A204.1 (cell line): Measurements from ENCODE around the gene ASPDH.
A peak's percentile ranks its signal among the peaks of the same experiment; 100 is the strongest.
"Not testable (repeated sequence)": the region's sequence is repeated elsewhere in the genome, so short reads cannot be mapped to it uniquely, and the experiment has no call there.

Experiments
- FAIRE-seq: peaks from 2 replicates; lab custom pipeline; 2012; peaks lifted over from hg19 to GRCh38; lab: Jason Lieb, UNC

ASPDH gene

DNA sequence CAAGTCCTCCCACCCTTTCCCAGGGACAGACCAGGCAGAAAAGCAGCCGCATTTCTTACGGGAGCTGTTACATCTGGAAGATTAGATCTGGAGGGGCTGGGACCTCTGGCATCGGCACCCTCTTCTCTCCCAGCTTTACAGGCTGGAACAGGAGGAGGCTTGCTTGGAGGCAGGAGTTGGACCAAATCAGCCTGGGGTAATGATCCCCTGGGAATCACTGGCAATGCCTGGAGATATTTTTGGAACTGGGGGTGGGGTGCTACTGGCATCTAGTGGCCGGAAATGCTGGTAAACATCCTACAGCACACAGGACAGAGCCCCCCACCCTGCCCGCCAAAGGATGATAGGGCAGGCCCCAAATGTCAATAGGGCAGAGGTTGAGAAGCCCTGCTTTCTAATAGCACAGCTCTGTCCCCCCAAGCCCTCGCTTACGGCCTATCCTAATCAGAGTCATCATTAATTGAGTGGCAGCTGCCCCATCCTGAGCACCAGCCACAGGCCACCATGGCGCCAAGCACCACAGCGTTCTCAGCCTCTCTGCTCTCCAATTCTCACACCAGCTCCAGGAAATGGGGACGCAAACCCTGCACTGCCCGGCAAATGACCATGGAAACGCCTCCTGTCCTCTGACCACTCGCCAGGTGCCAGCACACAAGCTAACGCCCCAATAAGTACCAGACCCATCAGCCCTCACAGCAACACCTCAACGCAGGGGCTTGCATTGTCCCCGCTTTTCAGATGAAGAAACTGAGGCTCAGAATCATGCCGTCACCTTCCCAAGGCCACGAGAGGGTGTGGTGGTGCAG is 33.9 kb upstream of the ASPDH start:
- FAIRE-seq = no peak

DNA sequence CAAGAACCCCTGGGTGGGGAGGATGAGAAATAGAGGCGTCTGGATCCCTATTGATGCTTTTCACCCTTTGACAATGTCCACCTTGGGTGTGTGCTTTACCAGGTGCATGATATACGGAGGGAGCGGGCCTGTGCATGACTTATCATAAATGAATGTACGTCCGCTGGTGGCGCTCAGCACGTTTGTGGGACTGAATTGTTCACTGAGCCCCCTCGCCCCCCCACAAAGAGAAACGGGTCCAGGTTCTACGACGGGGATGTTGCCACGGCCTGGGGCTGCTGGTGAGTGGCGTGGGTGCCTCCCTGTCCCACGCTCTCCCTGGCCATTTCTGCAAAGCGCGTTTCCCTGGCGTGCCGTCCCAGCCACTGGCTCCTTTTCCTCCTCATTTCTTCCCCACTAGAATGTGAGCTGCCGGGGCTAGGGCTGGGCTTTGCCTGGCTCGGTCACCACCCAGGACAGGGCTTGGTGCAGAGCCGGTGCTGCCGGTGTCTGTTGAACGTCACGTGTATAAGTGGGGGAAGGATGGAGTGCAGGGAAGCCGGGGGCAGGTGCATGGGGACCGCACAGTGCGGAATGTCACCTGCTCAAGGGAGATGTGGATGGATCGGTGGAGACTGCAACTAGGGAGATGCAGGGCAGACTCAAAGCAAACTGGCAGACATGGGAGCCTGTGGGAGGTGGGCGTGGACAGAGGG is 33.0 kb upstream of the ASPDH start:
- FAIRE-seq = no peak

DNA sequence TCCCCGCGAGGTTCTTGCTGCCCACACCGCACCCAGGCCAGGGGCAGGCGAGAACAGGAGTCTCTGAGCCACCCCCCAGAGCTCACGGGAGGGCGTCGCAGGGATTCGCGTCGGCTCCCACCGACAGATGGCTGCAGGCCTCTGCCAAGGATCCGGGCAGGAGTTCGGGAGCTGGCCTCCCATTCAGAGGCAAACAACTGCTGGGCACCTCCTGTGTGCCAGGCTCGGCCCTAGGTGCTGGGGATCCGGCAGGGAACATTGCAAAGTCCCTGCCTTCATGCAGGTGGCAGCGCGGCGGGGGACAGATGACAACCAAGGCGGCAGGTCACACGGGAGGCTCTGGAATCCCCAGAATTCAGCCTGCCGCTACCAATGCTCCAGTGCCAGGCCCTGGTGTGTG is 29.2 kb upstream of the ASPDH start:
- FAIRE-seq = no peak

DNA sequence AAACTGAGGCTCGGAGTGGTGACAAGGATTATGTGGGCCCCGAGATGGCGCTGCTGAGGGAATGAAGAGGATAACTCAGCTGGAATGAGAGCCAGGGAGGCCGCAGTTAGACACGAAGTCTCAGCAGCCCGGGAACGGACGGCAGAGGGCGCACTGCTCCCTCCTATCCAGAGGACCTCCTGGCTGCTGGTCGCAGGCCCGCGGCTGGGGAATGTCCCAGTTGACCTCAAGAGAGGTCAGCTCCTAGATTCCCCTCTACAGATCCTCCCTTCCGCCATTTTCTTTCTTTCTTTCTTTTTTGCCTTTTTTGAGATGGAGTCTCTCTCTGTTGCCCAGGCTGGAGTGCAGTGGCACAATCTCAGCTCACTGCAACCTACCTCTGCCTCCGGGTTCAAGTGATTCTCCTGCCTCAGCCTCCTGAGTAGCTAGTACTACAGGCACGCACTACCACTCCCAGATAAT is 24.1 kb upstream of the ASPDH start:
- peak; percentile 66 for FAIRE-seq

DNA sequence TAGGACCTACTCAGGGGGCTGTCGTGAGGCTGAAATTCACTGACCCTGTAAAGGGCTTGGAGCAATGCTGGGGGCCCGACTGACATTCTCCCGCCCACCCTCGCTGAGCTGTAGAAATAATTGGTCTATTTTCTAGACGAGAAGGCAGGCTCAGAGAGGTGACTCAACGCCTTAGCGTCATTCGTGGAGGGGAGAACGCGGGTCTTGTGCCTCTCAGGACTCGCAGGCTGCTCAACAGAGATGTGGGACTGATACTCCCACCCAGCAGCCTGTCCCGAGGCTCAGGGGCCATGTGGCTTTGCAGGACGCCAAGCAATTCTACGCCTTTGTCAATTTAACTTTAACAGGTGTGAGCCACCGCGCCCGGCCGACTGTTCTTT is 23.6 kb upstream of the ASPDH start:
- FAIRE-seq = no peak

DNA sequence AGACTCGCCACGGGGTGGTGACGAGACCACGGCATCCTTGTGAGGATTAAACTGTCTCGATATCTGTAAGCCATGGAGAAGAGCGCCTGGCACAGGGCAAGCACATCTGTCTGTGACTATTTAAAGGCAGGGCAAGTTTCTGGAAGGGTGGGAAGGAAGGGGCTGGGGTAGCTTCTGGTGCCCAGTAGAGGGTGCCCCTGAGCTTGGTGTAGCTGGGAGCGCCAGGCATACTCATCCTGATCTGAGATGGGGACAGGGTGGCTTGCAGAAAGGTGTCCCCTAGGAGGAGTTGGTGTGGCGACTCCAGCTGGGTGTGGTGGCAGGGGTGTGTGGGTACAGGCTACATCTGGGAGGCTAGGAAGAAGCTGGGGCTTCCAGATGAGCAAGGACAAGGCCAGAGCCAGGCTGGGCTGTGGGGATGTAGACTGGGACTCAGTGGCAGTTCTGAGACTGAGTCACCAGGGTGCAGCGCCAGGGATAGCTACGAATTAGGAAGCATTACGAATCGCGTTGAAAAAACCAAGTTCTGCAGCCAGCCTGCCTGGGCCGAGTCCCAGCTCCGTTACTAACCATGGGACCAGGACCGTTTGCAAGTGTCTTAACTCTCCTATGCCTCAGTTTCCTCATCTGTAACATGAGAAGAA is 23.1 kb upstream of the ASPDH start:
- FAIRE-seq = no peak

DNA sequence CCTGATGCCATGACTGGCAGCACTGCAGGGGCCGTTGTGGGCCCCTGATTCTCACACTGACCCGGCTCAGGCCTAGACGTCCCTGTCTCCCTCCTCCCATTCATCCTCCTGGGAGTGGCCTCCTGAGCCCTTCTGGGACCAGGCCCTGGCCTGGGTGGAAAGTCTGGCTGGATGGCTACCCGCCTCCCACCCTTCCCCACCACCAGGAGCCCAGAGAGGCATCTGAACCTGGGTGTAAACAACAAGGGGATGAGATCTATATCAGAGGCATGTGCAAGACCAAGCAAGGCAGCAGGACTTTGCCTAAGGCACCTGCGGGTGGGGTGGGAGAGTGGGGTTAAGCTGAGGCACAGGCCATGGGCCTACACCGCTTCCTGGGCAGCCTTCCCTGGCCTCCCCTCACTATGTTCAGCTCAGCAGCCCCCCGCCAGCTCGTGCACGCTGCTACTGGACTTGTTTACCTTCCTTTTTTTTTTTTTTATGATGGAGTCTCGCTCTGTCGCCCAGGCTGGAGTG is 22.0 kb upstream of the ASPDH start:
- no peak for FAIRE-seq

DNA sequence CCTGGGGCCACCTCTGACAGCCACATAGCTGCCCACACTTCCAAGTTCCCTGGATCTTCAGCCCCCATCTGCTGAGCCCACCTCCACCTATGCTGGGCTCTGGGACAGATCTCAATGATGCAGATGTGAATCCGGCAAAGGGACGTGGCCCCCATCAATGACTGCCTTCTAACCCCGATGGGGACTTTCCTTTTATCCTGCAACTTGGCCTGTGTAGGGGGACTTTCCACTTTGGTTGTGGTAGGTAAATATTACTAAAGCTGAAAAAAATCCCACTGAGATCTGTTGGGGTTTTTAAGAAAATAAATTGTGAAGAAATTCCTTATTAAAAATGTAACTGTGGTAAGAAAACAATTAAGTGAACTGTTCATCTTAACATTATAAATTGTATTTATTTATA is 20.8 kb upstream of the ASPDH start:
- FAIRE-seq = no peak

DNA sequence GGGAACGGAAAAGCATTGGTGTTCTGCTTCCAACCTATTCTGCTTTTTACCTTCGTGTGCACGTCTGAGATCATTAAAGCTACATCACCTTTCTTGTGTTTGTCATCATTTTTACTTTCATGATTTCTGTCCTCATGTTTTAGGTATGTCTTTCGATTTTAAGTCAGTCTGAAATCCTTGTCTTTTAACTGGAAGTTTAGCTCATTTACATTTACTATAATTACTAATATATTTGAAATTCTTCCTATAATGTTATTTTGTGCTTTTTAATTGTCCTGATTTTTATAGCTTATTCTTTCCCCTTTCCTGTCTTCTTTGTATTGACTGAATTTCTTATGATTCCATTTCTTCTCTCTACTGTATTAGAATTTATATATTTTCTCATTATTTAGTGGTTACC is 19.2 kb upstream of the ASPDH start:
- FAIRE-seq = no peak

DNA sequence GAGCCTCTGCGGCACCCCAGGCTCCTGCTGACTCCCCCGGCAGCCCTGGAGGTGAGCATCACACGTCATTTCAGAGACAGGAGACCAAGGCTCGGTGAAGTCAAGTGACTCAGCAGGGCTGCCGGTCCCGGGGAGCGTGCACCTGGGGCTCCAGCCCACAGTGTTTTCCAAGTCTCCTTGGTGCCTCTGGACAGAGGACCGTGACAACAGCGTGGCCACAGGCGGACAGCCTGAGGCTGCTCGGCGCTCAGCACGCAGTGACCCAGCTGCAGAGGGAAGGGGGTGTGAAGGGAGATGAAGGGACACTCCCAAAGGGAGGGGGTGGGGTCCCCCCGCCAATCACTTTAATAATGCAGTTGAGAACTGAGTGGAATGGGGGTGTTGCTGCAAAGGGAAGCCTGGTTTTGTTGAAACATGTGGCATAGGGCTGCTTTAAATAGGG is 17.5 kb upstream of the ASPDH start:
- FAIRE-seq = no peak

DNA sequence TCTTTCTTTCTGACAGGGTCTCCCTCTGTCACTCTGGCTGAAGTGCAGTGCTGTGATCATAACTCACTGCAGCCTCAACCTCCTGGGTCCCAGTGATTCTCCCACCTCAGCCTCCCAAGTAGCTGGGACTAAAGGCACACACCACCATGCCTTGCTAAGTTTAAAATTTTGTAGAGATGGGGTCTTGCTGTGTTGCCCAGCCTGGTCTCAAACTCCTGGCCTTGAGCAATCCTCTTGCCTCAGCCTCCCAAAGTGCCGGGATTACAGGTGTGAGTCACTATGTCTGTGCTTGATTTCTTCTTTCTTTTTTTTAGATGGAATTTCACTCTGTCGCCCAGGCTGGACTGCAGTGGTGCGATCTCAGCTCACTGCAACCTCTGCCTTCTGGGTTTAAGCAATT is 14.3 kb upstream of the ASPDH start:
- not testable (repeated sequence) for FAIRE-seq

DNA sequence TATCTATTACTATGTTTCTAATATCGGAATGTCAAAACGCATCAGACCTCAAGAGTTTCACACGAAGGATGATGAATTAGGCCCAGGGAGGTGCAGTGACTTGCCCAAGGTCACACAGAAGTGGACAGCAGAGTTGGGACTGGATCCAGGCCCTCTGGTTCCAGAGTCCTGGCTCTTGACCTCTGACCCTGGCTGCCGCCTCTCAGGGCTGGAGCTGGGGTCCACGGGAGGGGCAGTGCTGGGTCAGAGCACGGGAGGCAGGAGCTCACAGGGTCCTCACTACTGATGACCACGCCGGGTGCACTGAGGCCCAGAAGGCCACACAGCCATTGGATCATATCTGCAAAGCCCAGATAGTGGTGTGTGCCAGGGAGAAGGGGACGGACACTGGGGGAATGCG is 9.2 kb upstream of the ASPDH start:
- FAIRE-seq = no peak

DNA sequence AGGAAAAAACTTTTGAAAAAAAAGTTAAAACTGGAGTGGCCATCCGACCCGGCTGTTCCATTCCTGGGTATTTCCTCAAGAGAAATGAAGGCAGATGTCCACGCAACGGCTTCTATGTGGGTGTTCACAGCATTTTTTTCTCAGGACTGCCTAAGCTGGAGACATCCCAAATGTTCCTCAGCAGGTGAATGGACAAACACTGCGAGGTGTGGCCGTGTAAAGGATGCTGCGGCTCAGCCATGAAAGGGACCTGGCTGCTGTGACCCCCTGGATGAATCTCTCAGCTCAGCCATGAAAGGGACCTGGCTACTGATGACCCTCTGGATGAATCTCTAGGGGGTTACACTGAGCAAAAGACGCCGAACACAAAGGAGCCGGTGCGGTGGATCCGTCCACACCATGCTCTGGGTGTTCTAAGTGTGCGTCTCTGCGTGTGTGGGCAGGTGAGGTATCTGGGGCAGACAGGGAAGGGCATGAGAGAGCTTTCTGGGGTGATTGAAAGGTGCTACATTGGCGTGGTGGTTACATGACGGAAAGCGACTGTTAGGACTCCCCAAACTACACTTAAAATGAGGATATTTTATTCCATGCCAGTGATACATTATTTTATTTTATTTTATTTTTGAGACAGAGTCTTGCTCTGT is 7.2 kb upstream of the ASPDH start:
- no peak for FAIRE-seq

DNA sequence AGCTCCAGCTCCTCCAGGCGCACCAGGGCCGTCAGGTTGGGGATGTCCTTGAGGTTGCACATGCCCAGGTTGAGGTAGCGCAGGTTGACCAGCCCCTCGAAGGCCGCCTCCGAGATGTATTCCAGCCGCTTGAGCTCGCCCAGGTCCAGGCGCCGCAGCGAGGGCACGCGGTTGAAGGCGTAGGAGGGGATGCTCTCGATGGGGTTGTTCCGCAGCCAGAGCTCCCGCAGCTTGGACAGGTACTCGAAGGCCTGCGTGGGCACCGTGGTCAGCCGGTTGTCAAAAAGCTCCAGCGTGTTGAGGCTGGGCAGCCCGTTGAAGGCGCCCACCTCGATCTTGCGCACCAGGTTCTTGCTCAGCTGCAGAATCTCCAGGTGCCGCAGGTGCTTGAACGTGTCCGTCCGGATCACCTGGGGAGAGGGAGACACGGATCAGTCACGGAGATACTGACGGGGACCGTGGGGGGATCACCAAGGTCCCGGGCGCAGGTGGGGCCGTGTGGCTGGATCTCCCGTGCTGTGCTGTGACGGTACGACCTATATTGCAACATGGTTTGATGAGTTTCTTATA is 5.4 kb upstream of the ASPDH start:
- FAIRE-seq = no peak

DNA sequence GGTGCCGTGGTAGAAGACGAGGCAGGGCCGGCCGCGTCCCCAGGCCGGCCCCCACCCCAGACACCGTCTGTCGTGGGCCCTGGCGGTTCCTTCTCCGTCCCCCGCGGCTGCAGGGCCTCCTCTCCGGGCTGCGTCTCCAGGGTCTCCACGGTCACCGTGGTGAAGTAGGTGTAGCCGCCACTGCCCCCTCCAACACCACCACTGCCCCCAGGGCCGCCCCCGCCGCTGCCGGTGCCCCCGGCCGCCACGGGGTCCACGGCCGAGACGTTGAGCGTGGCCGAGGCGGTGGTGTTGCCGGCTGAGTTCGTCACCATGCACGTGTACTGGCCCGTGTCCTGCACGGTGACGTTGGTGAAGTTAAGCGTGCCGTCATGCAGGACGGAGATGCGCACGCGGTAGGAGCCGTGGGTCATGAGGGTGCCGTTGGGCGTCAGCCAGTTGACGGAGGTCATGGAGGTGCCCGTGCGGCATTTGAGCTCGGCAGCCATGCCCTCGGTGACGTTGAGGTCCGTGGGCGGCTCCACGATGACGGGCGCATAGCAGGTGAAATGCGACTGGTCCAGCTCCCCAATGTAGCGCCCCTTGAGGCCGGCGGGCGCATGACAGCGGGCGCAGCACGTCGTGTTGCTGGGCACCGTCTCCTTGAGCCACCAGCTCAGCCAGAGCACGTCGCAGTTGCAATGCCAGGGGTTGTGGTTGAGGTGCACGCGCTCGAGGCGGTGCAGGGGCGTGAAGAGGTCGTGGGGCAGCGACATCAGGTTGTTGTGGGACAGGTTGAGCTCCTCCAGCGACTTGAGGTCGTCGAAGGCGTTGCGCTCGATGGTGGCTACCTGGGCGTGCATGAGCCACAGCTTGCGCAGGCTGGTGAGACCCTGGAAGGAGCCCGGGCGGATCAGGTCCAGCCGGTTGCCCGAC is 4.6 kb upstream of the ASPDH start:
- no peak for FAIRE-seq

DNA sequence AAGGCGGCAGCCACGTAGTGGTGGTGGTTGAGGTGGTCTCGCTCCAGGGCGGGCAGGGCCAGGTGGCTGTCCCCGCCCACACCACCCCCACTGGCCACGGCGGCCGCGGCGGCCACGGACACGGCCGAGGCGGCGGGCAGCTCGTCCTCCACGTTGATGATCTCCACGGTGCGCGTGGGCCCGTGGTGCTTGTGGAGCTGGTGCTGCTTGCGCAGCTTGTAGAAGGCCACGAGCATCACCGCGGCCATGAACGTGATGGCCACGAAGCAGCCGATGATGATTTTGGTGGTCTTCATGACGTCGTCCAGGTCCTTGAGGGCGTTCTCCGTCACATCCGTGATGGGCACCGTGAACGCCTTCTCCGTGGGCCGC is 4.0 kb upstream of the ASPDH start:
- FAIRE-seq = no peak

DNA sequence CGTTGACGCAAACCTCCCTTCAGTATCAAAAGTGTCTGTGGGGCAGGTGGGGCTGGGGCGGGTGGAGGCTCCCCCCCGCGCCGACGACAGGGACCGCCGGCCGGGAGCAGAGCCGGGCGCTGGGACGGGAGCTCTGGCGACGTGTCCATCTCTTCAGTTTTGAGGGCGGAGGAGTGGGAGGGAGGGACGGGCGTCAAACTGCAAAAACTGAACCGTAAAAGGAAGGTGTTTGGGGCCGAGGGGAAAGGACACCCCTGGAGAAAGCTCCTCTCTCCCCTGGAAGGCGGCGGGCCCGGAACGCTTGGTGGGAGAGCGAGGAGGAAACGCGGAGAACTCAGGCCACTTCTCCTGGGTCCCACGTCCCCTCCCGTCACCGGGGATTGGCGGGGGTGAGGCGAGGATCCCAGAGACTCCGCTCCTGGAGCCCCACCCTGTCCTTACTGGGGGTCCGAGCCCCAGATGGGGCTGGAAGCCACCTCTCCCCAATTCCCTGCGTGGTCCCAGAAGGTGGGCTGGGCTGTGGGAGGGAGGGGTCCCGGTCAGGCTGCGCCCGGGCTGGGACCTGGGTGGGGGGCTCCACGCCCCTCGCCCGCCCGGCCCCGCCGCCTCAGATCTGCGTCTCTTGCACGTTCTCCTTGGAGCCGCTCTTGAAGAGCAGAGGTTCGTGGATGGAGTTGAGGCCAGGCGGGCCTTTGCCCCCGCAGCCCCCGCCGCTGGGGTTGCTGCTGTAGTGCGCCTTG is 3.4 kb upstream of the ASPDH start:
- no peak for FAIRE-seq

DNA sequence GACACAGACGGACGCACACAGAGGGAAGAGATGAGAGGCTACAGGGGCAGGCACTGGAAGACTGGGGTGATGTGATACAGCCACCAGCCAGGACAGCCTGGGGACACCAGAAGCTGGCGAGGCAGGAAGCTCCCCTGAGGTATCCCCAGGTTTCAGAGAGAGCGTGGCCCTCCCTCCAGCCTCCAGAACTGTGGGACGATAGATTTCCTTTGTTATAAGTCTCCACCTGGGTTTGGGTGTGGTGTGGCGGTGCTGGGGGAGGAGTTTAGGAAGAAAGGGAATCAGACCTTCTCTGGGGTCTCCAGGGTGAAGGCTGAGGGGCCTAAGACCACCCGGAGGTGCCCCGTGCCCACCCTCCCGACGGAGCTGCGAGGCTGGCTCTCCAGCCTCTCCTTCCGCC is 2.7 kb upstream of the ASPDH start:
- no peak for FAIRE-seq

DNA sequence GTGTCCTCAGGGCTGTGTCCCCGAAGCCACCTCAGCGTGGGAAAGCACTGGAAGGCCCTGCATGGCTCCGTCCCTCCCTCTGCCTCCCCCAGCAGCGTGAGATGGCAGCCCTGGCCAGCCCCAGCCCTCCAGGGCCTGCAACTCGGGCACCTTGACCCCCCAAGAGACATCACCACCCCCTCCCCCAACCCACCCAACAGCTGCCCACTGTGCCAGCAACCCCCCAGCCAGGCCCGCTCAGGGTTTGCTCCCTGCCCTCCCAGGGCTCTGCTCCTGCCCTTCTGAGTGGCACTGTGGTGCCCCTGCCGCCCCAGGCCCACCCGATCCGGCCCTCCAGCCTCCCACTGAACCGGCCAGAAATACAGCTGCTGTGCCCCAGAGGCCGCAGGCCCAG is 1.5 kb upstream of the ASPDH start:
- FAIRE-seq = no peak

DNA sequence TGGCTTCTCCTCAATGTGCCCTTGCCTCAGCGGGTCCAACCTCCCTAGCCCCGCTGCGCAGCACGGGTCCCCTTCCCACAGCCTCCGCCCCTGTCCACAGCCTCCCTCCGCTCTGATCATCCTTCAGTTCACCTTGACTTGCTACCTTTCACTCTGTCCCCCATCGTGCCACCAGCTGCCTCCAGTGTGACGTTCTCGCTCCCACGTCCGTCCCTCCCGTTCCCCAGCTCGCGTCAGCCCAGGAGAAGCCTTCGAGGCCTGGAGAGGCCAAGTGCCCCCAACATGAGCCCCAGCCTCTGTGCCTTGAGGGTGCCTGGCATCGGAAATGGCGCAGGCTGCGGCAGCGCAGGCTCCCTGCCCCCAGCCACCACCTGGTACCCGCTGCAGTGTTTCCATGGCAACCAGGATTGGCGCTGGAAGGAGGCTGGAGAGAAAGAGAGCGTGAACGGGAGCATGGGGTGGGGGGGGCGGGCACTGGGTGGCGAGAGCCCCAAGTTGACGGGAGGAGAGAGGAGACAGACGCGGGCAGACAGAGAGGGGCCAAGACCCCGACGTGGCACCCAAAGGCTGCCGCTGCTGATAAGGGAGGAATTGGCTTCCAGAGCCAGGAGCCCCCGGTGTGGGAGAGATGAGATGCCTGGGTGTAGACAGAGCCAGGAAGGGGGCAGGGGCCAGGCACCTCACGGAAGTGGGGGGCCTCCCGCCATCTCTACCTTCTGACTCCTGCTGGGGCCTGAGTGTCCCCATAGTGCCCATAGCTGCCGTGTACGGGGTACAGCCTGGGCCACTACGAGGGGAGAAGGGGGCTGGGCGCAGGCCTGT is 844 bp upstream of the ASPDH start:
- FAIRE-seq = no peak
